Measurements from ENCODE around the gene POU2AF2. TPM values are rescaled to one million over a fixed set of nuclear protein-coding genes. Genes with fewer than 3 reads are reported as not detected.

The POU2AF2 gene
- total and polyA plus RNA-seq, 2 of the 8 experiments (the other 6 are each of a cell fraction or from before 2014, with no cell fraction given): not detected

- no peaks in the 10 kb centered on the region for H3K79me2 ChIP-seq (ENCODE audit: control insufficient read depth in 1 of 2, insufficient read depth in 2 of 2, low read length in 2 of 2)
- H3K79me1 ChIP-seq (ENCODE audit: low read depth, low read length): no peaks in the 10 kb centered on the region
- no peak overlapping the region for H3K4me2 ChIP-seq (ENCODE audit: insufficient read depth in 1 of 2, low read depth in 2 of 2, low read length in 2 of 2)
- H3K4me1 ChIP-seq (replicated peaks in 1 of 4; ENCODE audit: control insufficient read depth in 3 of 4, insufficient read depth in 4 of 4, low read length in 3 of 4): peaks cover 1 to 9% (median 4%) of the 10 kb centered on the region in 4 experiments; a peak in 6 of 7 replicates
- FAIRE-seq: no peak
- H2AFZ ChIP-seq (ENCODE audit: low read length): no peak overlapping the region
- no peak overlapping the region for H3K27ac ChIP-seq (ENCODE audit: low read depth, low read length)
- ChIA-PET POLR2A (ENCODE audit: partially characterized antibody) (no interaction called here), CTCF (ENCODE audit: partially characterized antibody) (interaction anchor here (0.6 to 4.8 kb wide), 7 partner anchors 12 to 832 kb away, joined by 3 to 34 read pairs (median 5); no protein-coding TSS in a partner anchor)
- no peak overlapping the region for H4K91ac ChIP-seq (replicated peaks; ENCODE audit: insufficient read length, low read length)
- H3K23ac ChIP-seq (ENCODE audit: insufficient read length): no peak overlapping the region
- no peak overlapping the region for H2BK15ac ChIP-seq (ENCODE audit: low read length)
- no peak overlapping the region for H4K8ac ChIP-seq (ENCODE audit: extremely low read depth, insufficient read depth, low read length)
- no peak overlapping the region for H2AK5ac ChIP-seq (ENCODE audit: low read depth, low read length)
- H3K23me2 ChIP-seq (ENCODE audit: low read depth, low read length): peaks cover 17% of the 10 kb centered on the region; the same call in 1 of the 2 replicates
- H2BK20ac ChIP-seq (ENCODE audit: low read length): no peak overlapping the region
- H3K9me3 ChIP-seq (ENCODE audit: insufficient read depth in 2 of 2, low read depth in 1 of 2, low read length in 1 of 2): no peaks in the 10 kb centered on the region
- no peak overlapping the region for H3K56ac ChIP-seq (replicated peaks; ENCODE audit: insufficient read length, low read depth, low read length)
- WGBS, 2 experiments (ENCODE audit: extremely low coverage in 1 of 2, insufficient coverage in 1 of 2, insufficient read length in 1 of 2, insufficient replicate concordance in 2 of 2, low coverage in 1 of 2, low lambda C conversion rate in 2 of 2, missing lambda C conversion rate in 1 of 2): 86% methylated on average over 3 of the region's 3 CpGs; no CpG with 5 or more reads in 1 of the 2 experiments
- TF ChIP-seq CHD1 (IDR thresholded peaks at IDR 0.05; ENCODE audit: low read depth, low read length): no peak
- no peak for TF ChIP-seq ASH2L (IDR thresholded peaks at IDR 0.05; ENCODE audit: low read length)
- no peak for TF ChIP-seq CHD2 (IDR thresholded peaks at IDR 0.05; ENCODE audit: low read length)
- TF ChIP-seq SP4 (IDR thresholded peaks at IDR 0.05; ENCODE audit: low read length): no peak
- TF ChIP-seq TAF7 (optimal IDR thresholded peaks at IDR 0.05; ENCODE audit: borderline replicate concordance, low read depth, low read length): no peak
- H2BK120ac ChIP-seq (replicated peaks; ENCODE audit: low read depth, low read length): no peak overlapping the region
- no peak overlapping the region for H2BK5ac ChIP-seq (ENCODE audit: low read depth, low read length)
- DNase-seq (ENCODE audit: low read depth in 1 of 2, low spot score in 2 of 2): no peak
- no peak overlapping the region for H3K9ac ChIP-seq (replicated peaks in 1 of 4; ENCODE audit: extremely low read depth in 1 of 4, low read depth in 3 of 4, low read length in 3 of 4)
- H4K5ac ChIP-seq (ENCODE audit: insufficient read length, low read depth, low read length): no peak overlapping the region
- H2BK12ac ChIP-seq (ENCODE audit: low read depth, low read length): no peak overlapping the region
- H3K4ac ChIP-seq (replicated peaks; ENCODE audit: insufficient read length, low read depth, low read length): no peak overlapping the region
- H3K18ac ChIP-seq (ENCODE audit: extremely low read depth, low read length): no peak overlapping the region
- no peaks in the 10 kb centered on the region for H4K20me1 ChIP-seq (replicated peaks in 1 of 2; ENCODE audit: control insufficient read depth in 1 of 2, insufficient read depth in 2 of 2, low read length in 2 of 2)
- H3K36me3 ChIP-seq (ENCODE audit: control insufficient read depth in 2 of 4, insufficient read depth in 4 of 4, low read length in 3 of 4): no peaks in the 10 kb centered on the region
- H3K27me3 ChIP-seq (replicated peaks in 1 of 4; ENCODE audit: control insufficient read depth in 3 of 4, extremely low read depth in 1 of 4, insufficient read depth in 3 of 4, low read length in 3 of 4): peaks cover 0 to 33% (median 16%) of the 10 kb centered on the region in 4 experiments; a peak in 5 of 7 replicates
- no peak overlapping the region for H3K4me3 ChIP-seq (ENCODE audit: extremely low read depth in 1 of 4, insufficient read depth in 2 of 4, low read depth in 3 of 4, low read length in 4 of 4)
- no peak overlapping the region for H3K14ac ChIP-seq (ENCODE audit: insufficient read length)
Measured at GRCh38 chr11:111296196-111296595, 50.7 kb downstream of the POU2AF2 start.

All from H1 (cell line).